Stimulated activated CD8-positive, alpha-beta memory T cell treated with anti-CD3 and anti-CD28 coated beads, Interleukin-15, amount 100 ng/mL, for 24 hours (primary cell): ENCODE data around the gene PTPRM.

Experiments
- DNase-seq: peaks from one replicate; pipeline ENCODE4 v3.0.0-alpha.2; 2020; ENCODE audit warnings: low read depth

The PTPRM gene

DNA sequence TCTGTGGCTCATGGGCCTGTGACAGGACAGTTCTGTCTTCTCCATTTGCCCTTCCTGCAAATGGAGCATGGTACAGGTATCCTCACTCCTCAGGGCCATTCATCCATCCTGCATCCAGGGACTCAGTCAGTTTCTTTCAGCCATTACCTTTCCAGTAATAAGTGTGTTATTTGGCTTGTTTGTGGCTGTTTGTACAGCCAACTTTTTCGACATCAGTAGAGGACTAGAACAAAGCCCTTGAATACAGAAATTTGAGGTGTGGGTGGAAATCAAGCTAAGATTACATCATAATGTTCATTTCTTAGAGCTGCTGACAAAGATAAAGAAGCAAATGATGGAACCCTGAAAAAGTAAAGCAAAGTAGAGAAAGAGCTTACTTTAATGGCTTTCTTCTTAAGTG lies 290.4 kb downstream of the PTPRM start:
- DNase-seq: no peak

DNA sequence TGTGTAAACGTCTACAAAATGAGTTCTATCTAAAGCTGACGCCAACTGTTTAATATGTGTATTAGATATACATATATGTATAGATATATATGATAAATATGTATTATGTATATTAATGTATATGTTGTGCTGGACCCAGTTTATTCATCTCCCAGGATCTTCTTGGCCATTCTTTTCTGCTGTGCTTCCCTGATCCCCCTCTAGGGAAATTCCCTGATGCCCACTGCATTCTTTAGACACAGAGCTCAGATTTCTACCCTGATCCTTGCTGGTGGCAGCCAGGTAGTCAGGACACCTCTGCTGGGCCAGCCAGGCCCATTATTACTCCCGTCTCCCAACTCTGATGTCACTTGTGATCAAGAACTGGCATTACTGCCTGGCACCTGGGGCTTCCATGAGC lies 292.0 kb downstream of the PTPRM start:
- DNase-seq: no peak

DNA sequence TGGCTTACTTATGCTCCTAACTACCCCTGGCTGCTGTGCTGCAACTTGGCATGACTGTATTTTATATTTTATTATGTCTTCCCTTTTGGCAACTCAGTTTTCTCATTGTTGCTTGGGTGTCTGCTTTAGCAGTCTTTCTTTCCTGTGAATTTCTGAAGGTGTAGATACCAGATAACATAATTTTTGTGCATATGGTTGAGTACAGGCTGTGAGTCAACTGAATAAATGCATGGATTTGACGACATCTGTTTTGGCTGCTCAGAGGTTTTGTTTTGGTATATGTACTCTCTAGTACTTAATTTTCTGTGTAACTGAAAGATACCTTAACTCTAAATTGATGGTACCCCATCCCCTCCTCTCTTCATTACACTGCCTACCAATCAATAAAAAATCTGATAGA lies 303.1 kb downstream of the PTPRM start:
- DNase-seq: no peak

DNA sequence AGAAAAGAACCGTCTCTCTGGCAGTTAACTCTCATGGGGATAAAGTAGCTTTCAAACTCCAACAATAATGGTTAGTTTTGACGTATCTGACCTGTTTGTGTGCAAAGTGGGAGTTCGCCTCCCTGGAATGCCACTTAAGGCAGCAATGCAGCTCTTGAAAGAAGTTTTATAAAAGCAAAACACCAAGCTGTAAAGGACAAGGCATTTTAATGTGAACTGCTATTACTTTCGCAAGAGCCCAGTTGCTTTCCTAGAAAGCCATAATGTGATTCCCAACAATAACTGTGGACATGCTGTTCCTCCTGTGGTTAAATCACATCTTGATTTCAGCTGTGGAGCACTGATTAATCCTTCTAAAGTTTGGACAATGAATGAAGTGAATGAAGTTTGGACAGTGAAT lies 303.7 kb downstream of the PTPRM start:
- no peak for DNase-seq

DNA sequence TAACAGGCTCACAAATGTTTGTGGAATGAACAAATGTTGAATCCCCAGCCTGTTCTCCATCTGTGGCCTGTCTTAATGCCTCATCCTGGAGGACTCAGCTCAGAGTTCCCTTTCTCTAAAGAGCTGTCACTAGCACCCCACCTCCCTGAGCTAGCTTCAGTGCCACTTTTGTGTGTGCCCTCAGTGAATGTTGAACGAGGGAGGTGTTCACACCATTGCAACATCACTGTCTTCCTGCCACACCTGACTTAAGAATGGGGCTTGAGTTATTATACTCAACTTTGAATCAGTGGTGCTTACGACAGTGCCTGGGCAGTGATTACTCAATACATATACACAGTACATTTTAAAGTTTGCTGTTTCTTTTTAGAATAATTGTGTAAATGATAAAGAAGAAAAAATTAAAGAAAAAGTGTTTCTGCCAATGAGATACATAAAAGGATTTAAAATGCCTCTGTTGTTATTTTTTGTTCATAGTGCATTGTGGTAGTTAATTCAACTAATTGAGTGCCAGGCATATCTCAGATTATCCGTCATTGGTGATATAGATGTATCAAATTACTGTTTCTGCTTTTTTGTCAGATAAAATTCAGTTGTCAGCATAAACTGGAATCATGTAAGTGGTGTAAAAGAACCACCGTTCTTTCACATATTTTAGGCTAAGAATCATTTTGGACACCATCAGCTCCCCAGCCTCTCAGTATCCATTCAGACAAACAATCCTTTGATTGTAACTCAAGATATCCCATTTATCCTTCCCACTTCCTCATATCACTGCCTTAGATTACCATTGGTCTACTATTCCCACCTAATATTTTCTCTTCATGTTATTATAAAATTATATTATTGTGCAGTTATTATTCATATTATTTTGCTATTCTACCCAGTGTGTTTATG lies 304.7 kb downstream of the PTPRM start:
- DNase-seq: no peak

DNA sequence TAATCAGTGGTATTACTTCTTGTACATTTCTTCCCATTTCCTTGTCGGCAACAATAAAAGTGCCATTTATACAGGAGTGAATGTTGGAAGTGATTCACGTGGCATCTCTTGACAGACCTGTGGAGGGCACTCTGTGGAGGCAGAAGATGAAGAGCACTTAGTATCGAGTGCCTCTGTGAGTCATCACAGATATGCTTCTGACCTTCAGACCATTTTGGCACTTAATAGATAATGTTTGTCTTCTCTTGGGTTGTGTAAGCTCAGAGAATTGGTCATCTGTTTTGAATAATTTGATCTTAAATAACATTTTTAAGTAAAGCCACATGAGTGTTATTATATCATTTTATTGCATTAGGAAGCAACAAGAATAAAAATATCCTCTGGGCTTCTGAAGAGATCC lies 305.5 kb downstream of the PTPRM start:
- no peak for DNase-seq

DNA sequence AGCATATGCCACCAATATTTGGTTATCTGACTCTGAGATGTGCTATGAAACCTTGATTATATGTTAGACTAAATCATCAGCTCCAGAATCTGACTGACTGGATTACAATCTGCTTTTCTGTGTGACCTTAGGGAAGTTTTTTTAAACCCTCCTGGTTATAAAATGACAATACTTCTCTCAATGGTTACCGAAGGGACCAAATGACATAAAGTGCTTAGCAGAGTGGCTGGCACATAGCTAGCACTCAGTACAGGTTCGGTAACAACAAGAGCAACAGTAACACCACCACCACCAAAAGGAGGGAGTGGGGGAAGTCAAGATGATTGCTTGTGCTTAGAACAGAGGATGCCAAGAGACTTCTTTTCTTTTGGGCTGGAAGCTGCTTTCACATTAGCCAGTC lies 306.2 kb downstream of the PTPRM start:
- no peak for DNase-seq

DNA sequence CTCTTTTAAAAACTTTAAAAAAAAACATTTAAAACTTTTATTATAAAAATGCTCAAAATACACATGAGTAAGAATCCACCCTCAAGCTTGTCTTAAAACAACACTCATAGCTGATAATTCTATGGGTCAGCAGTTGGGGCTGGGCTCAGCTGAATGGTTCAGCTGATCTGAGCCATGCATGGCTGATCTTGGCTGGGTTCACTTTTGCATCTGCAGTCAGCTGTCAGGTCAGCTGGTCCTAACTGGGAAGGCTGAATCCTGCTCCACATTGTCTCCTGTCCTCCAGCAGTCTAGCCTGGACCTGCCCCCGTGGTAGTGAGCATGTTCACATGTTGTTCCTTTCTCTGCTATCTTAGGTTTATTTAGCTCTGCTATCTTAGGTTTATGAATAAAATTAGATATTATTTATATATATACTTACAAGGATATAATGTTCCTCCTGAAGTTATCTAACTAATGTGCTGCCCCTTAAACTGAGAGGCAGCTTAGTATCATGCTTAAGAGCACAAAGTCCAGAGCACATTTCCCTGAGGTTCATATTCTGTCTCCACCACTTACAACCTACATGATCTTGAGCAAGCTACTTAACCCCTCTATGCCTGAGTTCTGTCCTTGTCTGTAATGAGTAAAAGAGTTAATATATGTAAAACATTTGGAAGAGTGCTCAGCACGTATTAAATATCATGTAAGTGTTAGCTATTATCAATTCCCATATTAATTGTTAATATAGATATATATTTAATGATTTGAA lies 309.4 kb downstream of the PTPRM start:
- no peak for DNase-seq

DNA sequence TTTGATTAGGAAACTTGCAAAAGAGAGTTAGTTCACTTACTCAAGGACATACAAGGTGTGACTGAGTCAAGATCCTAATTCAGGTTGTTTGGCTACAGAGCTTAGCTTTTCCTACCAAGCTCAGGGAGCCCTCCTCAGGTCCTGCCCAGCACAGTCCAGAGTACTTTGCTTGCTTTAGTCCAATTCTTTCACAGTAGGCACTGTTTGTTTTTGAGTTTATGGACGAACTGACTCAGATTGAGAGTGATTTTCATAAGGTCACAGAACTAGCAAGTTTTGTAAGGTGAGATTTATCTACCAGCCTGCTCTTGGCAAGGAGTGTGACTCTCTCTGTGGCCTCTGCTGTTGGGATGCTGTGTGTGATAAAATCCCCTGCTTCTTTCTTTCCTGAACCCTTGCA lies 310.5 kb downstream of the PTPRM start:
- DNase-seq: no peak

DNA sequence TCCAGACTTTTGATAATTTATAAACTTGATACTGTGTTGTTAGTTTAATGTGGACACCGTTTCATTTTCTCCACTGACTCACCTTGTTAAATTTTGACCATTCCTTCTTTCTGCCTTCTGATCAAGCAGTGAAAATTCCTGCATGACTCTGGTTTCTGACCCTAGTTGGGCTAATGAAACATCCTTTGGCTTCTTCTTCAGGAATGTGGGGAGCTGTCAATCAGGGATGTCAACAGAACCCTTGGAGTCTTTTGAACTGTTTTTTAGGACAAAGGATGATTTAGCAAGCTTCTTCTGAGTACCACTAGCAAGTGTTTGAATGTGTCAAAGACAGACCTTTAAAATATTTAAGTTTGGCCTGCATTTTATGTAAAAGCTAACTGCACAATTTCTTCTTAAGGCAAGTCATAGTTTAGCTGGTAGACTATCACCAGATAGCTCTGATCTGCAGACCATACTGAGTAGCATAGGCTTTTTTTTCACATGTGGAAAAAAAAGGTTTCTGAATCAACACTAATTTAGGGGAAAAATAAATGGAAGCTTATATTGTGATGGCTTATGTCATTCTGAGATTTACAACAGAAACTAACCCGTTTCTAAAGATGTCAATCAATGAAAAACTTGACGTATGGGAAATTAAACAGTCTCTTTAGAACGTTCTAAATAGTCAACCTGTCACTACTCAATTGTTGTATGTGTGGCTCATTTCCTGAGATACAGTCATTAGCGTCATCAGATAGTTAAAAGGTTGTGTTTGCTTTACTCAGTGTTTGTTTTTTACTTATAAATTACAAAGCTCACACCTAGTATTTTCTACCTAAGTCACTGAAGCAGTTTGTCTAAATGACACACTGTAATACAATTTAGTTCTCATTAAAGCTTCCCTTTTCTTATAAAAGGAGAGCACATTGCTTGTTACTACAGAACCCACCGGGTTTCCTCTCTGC lies 311.4 kb downstream of the PTPRM start:
- DNase-seq: no peak

DNA sequence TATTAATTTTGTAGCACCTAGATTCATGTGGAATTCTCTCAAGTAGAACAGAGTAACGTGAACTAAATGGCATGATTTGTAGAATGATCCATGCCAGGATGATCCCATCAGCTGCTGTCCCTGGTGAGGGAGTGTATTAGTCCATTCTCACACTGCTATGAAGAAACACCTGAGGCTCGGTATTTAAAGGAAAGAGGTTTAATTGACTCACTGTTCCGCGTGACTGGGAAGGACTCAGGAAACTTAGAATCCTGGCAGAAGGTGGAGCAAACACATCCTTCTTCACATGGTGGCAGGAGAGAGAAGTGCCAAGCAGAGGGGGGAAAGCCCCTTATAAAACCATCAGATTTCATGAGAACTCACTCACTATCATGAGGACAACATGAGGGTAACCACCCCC lies 312.6 kb downstream of the PTPRM start:
- no peak for DNase-seq

DNA sequence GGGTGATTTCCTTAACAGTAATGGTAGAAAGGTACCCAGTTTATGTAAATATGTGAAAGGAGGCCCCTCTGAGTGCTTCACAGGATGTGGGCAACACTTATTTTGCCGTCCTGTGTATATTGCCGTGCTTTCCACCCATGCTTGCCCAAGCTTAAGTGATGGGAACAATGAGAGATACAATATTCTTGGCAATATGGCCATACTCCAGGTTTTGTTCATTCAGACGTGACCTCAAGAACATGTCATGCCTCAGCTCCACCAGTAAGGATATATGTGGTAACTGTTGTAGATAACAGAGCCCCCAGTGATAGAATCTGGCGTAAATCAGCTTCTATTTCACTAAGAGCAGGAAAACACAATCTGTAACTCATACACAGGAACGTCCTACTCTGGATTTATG lies 318.7 kb downstream of the PTPRM start:
- no peak for DNase-seq

DNA sequence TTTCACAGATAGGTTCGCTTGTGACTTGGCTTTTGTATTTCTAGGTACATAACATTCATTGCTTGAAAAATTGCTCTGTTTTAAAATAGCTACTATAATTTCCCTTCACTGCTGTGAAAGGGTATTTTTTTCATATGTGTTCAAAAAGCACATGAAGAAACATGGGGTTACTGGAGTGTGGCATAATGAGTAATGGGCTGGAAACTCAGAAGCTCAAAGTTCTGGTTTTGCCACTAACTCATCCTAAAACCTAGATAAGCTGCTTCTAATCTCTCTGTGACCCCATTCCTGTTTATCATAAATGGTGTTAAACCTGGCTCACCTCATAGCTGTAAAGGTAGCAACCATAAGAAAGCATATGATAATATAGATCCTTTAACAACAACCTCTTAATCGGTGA lies 319.3 kb downstream of the PTPRM start:
- DNase-seq: no peak

DNA sequence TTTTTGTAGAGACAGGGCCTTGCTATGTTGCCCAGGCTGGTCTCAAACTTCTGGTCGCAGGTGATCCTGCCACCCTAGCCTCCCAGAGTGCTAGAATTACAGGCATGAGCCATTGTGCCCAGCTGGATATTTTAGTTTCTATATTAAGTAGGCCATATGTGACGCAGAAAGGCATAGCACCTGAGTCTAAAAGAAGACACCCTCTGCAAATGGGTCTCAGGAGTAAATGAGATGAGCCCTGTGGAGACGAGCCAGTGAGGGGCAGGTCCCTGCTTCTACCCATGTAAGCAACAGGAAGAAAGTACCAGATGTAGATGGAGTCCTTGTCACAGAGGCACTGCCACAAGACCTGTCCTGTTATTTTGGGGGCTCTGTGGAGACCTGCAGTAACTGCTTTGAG lies 322.4 kb downstream of the PTPRM start:
- DNase-seq: no peak

DNA sequence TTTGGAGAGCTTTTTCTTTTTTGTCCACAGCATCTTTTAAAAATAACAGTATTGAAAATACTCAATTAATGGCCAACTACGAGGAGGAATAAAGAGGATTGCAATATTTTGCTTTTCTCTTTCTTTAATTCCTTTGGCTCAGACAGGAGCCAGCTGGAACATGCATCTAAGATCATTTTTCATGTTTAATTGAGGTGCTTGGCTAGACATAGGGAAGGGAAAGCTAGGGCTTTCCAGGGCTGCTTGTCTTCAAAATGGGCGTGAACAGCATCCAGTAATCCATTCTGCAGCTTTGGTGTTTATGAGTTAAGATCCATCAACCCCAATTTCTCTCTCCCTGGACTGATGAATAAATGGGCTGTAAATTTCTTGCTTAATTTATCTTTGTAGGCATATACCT lies 323.0 kb downstream of the PTPRM start:
- DNase-seq: no peak

DNA sequence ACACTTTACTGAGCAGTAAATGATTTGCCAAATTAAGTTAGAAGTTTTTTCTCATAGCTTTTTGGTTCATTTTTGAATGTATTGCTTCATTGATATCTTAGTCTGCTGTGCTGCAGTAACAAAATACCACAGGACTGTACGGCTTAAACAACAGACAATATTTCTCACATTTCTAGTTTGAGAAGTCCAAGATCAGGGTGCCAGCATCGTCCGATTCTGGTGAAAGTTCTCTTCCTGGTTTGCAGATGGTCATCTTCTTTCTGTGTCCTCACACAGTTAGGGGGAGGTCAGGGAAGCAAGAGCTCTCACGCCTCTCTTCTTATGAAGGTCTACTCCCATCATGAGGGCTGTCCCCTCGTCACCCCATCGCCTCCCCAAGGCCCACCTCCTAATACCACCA lies 325.4 kb downstream of the PTPRM start:
- no peak for DNase-seq

DNA sequence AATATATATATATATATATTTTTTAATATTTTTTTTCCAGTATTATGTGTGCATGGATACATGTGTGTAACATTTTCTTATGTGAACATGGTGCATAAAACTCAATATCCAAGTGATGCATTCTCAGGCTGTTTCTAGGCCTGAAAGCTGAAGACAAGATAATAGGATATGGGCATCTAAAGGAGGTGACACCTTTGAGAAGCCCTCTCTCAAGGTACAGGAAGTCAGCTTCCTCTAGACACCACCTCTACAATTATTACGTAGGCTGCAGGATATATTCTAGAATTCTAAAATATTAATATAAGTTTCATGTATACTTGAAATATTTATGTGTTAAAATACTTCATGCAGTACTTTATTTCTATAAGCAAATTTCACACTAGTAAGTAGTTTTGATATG lies 327.5 kb downstream of the PTPRM start:
- DNase-seq: no peak

DNA sequence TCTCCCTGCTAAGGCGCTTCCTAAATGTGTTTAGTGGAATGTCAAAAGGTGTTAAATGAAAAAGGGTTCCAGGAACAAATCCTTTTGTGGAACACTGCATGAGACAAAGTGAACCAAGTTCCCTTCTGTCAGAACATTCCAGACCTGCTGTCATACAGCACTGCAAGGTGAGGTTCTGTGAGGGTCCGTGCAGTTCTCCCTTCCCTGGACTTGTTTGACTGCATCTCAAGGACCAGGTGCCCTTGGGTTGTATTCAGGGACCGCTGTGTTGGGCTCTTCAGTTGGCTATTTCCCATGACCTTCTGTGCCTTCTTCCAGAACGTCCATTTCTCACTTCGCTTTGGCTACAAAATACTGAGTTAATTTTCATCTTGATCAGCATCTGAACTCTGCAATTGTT lies 328.2 kb downstream of the PTPRM start:
- DNase-seq: no peak

DNA sequence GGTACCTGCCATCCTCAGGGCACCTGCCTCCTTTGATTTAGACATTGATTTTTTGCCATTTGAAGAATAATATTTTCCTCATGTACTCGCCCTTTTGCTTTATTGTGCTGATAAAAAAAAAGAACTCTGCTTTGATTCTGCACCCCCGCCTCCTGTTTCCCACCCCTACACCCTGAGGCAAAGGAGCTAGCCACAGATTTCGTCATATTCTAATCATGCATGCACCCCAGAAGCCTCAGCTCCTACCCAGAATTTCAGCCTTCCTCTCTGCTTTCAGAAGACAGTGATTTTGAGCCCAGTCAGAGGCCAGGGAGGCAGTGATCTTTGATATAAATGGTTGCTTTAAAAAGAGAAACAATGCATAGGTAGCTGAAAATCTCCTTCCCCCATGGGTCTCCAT lies 329.0 kb downstream of the PTPRM start:
- no peak for DNase-seq

DNA sequence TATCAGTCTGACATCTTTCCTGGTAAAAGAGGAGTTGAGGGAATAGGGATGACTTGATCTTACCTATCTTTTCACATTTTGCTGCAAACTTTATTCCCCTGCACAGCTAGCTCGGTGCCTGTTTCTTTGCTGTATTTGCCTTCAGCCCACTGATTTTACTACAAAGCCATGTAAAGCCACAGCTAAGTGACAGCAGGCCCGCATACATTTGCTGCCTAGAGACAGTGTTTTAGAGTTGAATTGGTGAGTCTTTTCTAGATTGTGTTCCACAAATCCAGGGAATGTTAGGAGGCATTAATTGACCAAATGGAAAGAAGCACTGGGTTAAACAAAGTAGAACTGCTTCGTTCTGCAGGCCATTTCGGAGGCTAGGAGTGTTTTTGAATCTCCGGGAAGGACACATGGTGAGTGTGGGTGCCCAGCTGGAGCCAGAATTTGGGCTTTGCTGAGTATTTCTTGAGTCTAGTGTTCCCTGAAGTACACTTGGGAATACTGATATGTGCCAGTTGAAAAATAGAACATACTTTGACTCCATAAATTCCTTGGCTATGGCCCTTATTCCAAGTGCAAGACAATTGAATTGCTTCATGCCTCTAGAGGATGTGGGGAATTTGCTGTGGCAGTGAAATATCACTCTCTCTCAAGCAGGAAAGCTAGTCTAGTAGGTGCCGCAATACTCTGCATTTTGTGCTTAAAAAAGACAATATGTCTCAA lies 329.8 kb downstream of the PTPRM start:
- no peak for DNase-seq

DNA sequence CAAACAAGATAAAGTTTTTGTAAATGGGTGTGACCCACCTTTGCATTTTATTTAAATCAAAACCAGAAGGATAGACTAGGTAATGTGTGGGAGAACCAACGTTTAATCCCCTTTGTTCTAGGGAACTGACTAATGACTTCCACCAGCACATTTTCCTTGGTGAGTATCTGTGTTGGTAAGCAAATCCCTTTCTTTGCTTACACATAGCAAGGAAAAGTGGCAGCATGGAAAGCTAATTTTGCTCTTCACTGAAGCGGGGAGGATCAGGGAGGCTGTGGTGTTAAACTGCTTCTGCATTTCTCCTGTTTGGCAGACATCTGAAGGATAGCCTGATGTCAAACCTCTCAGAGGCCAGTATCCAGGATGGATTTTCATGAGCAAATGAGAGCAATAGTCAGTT lies 331.1 kb downstream of the PTPRM start:
- no peak for DNase-seq

DNA sequence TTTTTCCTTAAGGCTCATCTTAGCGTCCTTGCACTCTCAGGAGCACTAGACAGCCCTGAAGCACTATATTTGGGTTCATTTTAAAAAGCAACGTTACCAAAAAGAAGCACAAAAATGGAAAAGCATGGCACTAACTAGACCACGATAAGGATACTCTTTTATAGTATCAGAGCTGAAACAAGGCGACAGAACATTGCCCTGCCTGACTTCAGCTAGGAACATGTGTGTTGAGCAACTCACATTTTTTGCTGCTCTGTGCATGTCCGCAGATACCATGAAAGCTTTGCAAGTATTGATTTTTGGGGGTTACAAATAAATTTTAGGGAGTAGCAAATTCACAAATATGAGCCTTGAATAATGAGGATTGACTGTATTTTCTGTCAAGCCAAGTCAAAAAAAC lies 332.0 kb downstream of the PTPRM start:
- no peak for DNase-seq
